GM10266 (cell line): ENCODE measurements around the gene PCOLCE2.

Experiments
- DNase-seq: peaks from one replicate; pipeline ENCODE4 v3.0.0; 2012; ENCODE audit errors: extremely low spot score
- CTCF ChIP-seq: IDR thresholded peaks from 2 replicates; pipeline ENCODE4 v1.5.1; 2012; ENCODE audit warnings: mild to moderate bottlenecking, low read depth; ENCODE audit not compliant: control insufficient read depth, insufficient read depth; ENCODE audit errors: missing control alignments

Gene PCOLCE2

DNA sequence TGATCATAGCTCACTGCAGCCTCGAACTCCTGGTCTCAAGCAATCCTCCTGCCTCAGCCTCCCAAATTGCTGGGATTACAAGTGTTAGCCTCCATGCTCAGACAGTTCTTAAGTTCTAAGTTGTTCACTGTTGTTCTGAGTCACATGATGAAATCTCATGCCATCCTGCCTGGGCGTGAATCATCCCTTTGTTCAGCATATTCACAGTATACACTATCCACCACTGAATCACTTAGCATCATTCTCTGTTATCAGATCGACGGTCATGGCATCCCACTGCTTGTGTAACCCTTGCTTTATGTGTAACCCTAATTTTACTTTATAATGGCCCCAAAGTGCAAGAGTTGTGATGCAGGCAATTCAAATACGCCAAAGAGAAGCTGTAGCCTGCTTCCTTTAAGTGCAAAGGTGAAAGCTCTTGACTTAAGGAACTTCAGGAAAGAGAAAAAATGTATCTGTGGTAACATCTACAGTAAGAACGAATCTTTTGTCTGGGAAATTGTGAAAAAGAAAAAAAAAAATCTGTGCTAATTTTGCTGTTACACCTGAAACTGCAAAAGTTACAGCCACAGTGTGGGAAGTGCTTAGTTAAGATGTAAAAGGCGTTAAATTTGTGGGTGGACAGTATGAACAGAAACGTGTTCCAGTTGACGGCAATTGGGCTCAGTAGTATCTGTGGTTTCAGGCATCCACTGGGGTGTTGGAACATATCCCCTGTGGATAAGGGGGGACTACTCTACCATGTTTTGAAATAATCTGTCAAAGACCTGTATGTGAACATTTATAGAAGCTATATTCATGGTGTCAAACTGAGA is 80.6 kb downstream of the PCOLCE2 start:
- no peak for DNase-seq
- no peak for TF ChIP-seq CTCF

DNA sequence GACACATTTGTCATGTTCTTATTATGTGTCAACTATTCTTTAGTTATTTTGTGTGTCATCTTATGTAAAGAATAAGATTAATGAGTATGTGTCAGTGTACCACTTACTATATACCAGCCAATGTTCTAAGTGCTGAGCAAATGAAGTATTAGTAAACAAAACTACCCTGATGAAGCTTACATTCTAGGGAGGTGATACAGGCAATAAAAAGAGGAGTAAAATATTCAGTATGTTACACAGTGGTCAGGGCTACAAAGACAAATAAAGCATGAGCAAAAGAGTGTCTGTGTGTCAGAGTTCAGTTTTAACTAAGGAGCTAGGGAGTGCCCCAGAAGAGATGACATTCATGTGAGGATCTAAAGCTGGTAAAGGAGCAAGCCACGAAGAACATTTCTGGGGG is 86.0 kb downstream of the PCOLCE2 start:
- DNase-seq = no peak
- no peak for TF ChIP-seq CTCF

GRCh38 chr3:142801746-142802145 is 87.1 kb downstream of the PCOLCE2 start:
- TF ChIP-seq CTCF = no peak
- no peak for DNase-seq

DNA sequence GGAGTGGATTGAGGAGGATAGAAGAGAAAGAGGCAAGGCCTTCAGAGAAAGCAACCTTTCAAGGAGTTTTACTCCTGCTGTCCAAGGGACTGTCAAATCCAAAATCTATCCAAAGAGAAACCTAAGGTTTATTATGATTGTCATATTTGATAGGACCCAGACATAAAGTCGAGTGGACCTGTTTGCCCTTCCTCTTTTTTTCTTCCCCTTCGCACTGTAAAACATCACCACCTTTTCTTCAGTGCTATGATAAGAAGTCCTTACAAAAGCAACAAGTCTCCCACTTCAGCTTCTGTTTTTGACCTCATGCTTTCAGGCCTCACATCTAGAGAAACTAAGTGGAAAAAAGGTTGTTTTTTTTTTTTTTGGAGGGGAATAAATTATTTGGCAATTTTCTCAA is 92.1 kb downstream of the PCOLCE2 start:
- DNase-seq = no peak
- no peak for TF ChIP-seq CTCF

GRCh38 chr3:142795332-142795731 is 93.6 kb downstream of the PCOLCE2 start:
- TF ChIP-seq CTCF = no peak
- DNase-seq = no peak

DNA sequence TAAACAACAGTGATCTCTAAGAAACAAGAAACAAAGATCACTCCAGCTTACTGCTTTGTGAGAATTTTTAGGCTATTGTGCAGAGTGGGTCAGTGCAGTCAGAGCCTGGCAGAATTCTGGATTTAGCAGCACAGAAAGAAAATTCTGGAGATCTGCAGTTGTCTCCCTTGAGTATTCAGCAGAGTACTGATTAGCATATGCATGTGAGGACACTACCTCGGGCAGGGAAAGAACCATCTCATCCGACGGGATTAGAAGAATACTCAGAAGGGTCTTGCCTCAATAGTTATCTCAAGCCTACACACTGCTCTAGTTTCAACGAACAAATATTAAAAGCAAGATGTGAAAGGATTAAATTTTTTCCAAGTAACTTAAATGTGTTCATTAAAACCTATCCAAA is 94.4 kb downstream of the PCOLCE2 start:
- no peak for TF ChIP-seq CTCF
- no peak for DNase-seq

DNA sequence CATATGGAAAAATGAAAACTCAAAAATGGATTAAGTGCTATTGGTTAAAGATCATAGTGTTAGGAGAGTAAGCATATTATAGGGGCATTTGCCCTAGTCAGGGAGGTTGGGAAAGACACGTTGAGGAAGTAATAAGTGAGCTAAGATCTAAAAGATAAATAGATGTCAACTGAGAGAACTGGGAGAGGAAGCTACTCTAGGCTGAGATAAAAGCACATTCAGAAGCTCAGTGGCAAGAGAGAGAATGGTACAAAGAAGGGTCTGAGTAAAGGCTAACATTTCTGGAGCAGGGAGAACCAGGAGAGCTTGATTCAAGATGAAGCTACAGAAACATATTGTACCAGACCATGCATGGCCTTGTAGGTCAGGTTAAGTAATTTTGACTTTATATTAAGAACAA is 101.2 kb downstream of the PCOLCE2 start:
- DNase-seq = no peak
- TF ChIP-seq CTCF = no peak
